Measurements from ENCODE around the gene SFMBT2. TPM values are rescaled to one million over a fixed set of nuclear protein-coding genes. Genes with fewer than 3 reads are reported as not detected.
"Not testable (repeated sequence)": the region's sequence is repeated elsewhere in the genome, so short reads cannot be mapped to it uniquely, and the experiment has no call there.

The SFMBT2 gene
- total and polyA plus RNA-seq, 4 donors = 15.3 to 23.8 (median 17.1) TPM

DNA sequence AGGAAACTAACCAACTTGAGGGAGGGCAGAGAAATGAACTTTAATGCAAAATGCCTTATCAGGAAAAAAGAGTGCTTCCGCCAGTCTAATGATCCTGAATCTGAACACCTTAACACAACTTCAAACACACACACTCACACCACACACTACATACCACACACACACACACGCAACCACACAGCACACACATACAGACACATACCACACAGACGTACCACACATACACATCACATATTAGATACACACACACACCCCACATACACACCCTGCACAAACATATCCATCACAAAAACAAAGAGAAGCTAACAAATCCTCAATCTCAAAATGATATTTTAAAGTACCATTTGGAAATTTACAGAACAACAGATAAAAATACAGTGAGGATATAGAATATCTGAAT is 175.5 kb downstream of the SFMBT2 start:
- H3K27ac ChIP-seq (ENCODE audit: low read depth, low read length) = no peak overlapping the region
- no peak overlapping the region for H3K4me3 ChIP-seq (ENCODE audit: low read depth, low read length)
- H3K9me3 ChIP-seq (ENCODE audit: control insufficient read depth, insufficient read depth, low read length) = no peaks in the 10 kb centered on the region
- WGBS (ENCODE audit: insufficient coverage) = 88% methylated on average over 3 of the region's 3 CpGs
- H3K27me3 ChIP-seq (ENCODE audit: control insufficient read depth, insufficient read depth, low read length) = no peaks in the 10 kb centered on the region
- no peak for DNase-seq (ENCODE audit: low read depth in 4 of 6, low spot score in 6 of 6)
- no peaks in the 10 kb centered on the region for H3K4me1 ChIP-seq (ENCODE audit: control insufficient read depth, insufficient read depth, low read length)
- peaks cover 4% of the 10 kb centered on the region for H3K36me3 ChIP-seq (ENCODE audit: control insufficient read depth, insufficient read depth, low read length)

GRCh38 chr10:7234109-7234508 is 176.7 kb downstream of the SFMBT2 start:
- no CpG with 5 or more reads among the region's 3 CpGs for WGBS (ENCODE audit: insufficient coverage)
- Histone ChIP-seq H3K9me3 (ENCODE audit: control insufficient read depth, insufficient read depth, low read length) (no peaks in the 10 kb centered on the region), H3K4me3 (ENCODE audit: low read depth, low read length) (no peak overlapping the region), H3K27ac (ENCODE audit: low read depth, low read length) (no peak overlapping the region), H3K4me1 (ENCODE audit: control insufficient read depth, insufficient read depth, low read length) (no peaks in the 10 kb centered on the region), H3K27me3 (ENCODE audit: control insufficient read depth, insufficient read depth, low read length) (no peaks in the 10 kb centered on the region), H3K36me3 (ENCODE audit: control insufficient read depth, insufficient read depth, low read length) (peaks cover 4% of the 10 kb centered on the region)
- no peak for DNase-seq (ENCODE audit: low read depth in 4 of 6, low spot score in 6 of 6)

GRCh38 chr10:7233259-7233991 is 177.4 kb downstream of the SFMBT2 start:
- Histone ChIP-seq H3K27ac (ENCODE audit: low read depth, low read length) (no peak overlapping the region), H3K9me3 (ENCODE audit: control insufficient read depth, insufficient read depth, low read length) (no peaks in the 10 kb centered on the region), H3K36me3 (ENCODE audit: control insufficient read depth, insufficient read depth, low read length) (peaks cover 4% of the 10 kb centered on the region), H3K4me1 (ENCODE audit: control insufficient read depth, insufficient read depth, low read length) (no peaks in the 10 kb centered on the region), H3K27me3 (ENCODE audit: control insufficient read depth, insufficient read depth, low read length) (no peaks in the 10 kb centered on the region), H3K4me3 (ENCODE audit: low read depth, low read length) (no peak overlapping the region)
- DNase-seq (ENCODE audit: low read depth in 4 of 6, low spot score in 6 of 6) = no peak
- 60% methylated on average over 1 of the region's 4 CpGs for WGBS (ENCODE audit: insufficient coverage)

- Histone ChIP-seq H3K27ac (ENCODE audit: low read depth, low read length) (no peak overlapping the region), H3K27me3 (ENCODE audit: control insufficient read depth, insufficient read depth, low read length) (no peaks in the 10 kb centered on the region), H3K4me1 (ENCODE audit: control insufficient read depth, insufficient read depth, low read length) (no peaks in the 10 kb centered on the region), H3K4me3 (ENCODE audit: low read depth, low read length) (no peak overlapping the region), H3K9me3 (ENCODE audit: control insufficient read depth, insufficient read depth, low read length) (no peaks in the 10 kb centered on the region), H3K36me3 (ENCODE audit: control insufficient read depth, insufficient read depth, low read length) (no peaks in the 10 kb centered on the region)
- peak in 1 of 6 donors; percentile 66 for DNase-seq (ENCODE audit: low read depth in 4 of 6, low spot score in 6 of 6)
- WGBS (ENCODE audit: insufficient coverage) = no CpG with 5 or more reads among the region's 9 CpGs
Observed at GRCh38 chr10:7231509-7232414, 179.1 kb downstream of the SFMBT2 start.

DNA sequence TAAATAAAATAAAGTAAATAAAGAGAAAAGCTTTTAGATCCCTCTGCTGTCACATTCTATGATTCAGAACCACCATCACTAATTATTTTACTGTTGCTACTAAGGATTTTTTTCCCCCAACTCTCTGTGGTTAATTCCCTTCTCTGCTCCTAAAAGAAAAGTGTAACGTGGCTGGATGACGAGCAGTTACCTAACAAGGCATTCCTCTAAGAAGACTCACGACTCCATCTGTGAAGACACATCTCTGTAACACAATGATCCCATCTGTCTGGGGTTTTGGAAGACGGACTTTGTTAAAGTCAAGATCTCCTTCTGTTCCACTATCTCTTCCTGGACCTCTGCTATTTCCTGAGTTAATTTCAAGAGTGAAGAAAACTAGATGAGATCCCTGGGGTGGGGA is 179.9 kb downstream of the SFMBT2 start:
- H3K4me1 ChIP-seq (ENCODE audit: control insufficient read depth, insufficient read depth, low read length) = no peaks in the 10 kb centered on the region
- no peak overlapping the region for H3K4me3 ChIP-seq (ENCODE audit: low read depth, low read length)
- no peaks in the 10 kb centered on the region for H3K36me3 ChIP-seq (ENCODE audit: control insufficient read depth, insufficient read depth, low read length)
- no peak for DNase-seq (ENCODE audit: low read depth in 4 of 6, low spot score in 6 of 6)
- no peak overlapping the region for H3K27ac ChIP-seq (ENCODE audit: low read depth, low read length)
- 42% methylated on average over 2 of the region's 4 CpGs for WGBS (ENCODE audit: insufficient coverage)
- H3K27me3 ChIP-seq (ENCODE audit: control insufficient read depth, insufficient read depth, low read length) = no peaks in the 10 kb centered on the region
- no peaks in the 10 kb centered on the region for H3K9me3 ChIP-seq (ENCODE audit: control insufficient read depth, insufficient read depth, low read length)

GRCh38 chr10:7230036-7230435 is 180.8 kb downstream of the SFMBT2 start:
- Histone ChIP-seq H3K27ac (ENCODE audit: low read depth, low read length) (no peak overlapping the region), H3K9me3 (ENCODE audit: control insufficient read depth, insufficient read depth, low read length) (no peaks in the 10 kb centered on the region), H3K27me3 (ENCODE audit: control insufficient read depth, insufficient read depth, low read length) (no peaks in the 10 kb centered on the region), H3K4me1 (ENCODE audit: control insufficient read depth, insufficient read depth, low read length) (no peaks in the 10 kb centered on the region), H3K36me3 (ENCODE audit: control insufficient read depth, insufficient read depth, low read length) (no peaks in the 10 kb centered on the region), H3K4me3 (ENCODE audit: low read depth, low read length) (no peak overlapping the region)
- 84% methylated on average over 2 of the region's 4 CpGs for WGBS (ENCODE audit: insufficient coverage)
- DNase-seq (ENCODE audit: low read depth in 4 of 6, low spot score in 6 of 6) = no peak

DNA sequence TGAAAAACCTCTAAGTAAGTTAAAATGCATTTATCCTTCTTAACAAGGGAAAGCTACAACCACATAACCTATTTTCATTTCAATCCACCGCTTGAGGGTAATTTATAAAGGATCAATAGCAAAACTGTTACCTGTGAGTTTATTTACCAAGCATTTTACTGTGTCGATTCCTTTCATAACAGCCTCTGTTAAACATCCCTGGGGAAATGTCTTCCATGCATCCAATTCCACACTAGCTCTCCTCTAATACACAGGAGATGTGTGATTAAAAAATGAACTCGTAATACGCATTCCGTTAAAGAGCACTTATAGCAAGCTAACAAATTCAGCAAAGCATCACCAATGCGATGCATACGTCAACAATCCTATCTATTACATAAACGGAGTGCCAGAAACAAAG is 185.7 kb downstream of the SFMBT2 start:
- H3K4me1 ChIP-seq (ENCODE audit: control insufficient read depth, insufficient read depth, low read length) = no peaks in the 10 kb centered on the region
- H3K36me3 ChIP-seq (ENCODE audit: control insufficient read depth, insufficient read depth, low read length) = no peaks in the 10 kb centered on the region
- peaks cover 10% of the 10 kb centered on the region for H3K9me3 ChIP-seq (ENCODE audit: control insufficient read depth, insufficient read depth, low read length)

GRCh38 chr10:7218968-7219367 is 191.9 kb downstream of the SFMBT2 start:
- H3K36me3 ChIP-seq (ENCODE audit: control insufficient read depth, insufficient read depth, low read length) = peaks cover 8% of the 10 kb centered on the region
- peak in 1 of 6 donors; percentile 57 for DNase-seq (ENCODE audit: low read depth in 4 of 6, low spot score in 6 of 6)
- 94% methylated on average over 2 of the region's 3 CpGs for WGBS (ENCODE audit: insufficient coverage)
- H3K9me3 ChIP-seq (ENCODE audit: control insufficient read depth, insufficient read depth, low read length) = peaks cover 7% of the 10 kb centered on the region
- H3K27me3 ChIP-seq (ENCODE audit: control insufficient read depth, insufficient read depth, low read length) = no peaks in the 10 kb centered on the region
- no peak overlapping the region for H3K27ac ChIP-seq (ENCODE audit: low read depth, low read length)
- no peak overlapping the region for H3K4me3 ChIP-seq (ENCODE audit: low read depth, low read length)
- H3K4me1 ChIP-seq (ENCODE audit: control insufficient read depth, insufficient read depth, low read length) = no peaks in the 10 kb centered on the region

More for the DNA sequence above, 185.7 kb downstream of the SFMBT2 start:
- peak in 1 of 6 donors; percentile 63 for DNase-seq (ENCODE audit: low read depth in 4 of 6, low spot score in 6 of 6)
- no peak overlapping the region for H3K4me3 ChIP-seq (ENCODE audit: low read depth, low read length)
- no peaks in the 10 kb centered on the region for H3K27me3 ChIP-seq (ENCODE audit: control insufficient read depth, insufficient read depth, low read length)
- WGBS (ENCODE audit: insufficient coverage) = 93% methylated on average over 5 of the region's 8 CpGs
- no peak overlapping the region for H3K27ac ChIP-seq (ENCODE audit: low read depth, low read length)

GRCh38 chr10:7212696-7213095 is 198.1 kb downstream of the SFMBT2 start:
- WGBS (ENCODE audit: insufficient coverage) = 95% methylated on average over 2 of the region's 3 CpGs
- not testable (repeated sequence) for H3K4me3 ChIP-seq (ENCODE audit: low read depth, low read length); H3K4me1 ChIP-seq (ENCODE audit: control insufficient read depth, insufficient read depth, low read length); DNase-seq (ENCODE audit: low read depth in 4 of 6, low spot score in 6 of 6); H3K27ac ChIP-seq (ENCODE audit: low read depth, low read length); H3K27me3 ChIP-seq (ENCODE audit: control insufficient read depth, insufficient read depth, low read length); H3K9me3 ChIP-seq (ENCODE audit: control insufficient read depth, insufficient read depth, low read length)
- H3K36me3 ChIP-seq (ENCODE audit: control insufficient read depth, insufficient read depth, low read length) = peaks cover 26% of the 10 kb centered on the region
